ENCODE data around the gene CHD1L. TPM values are rescaled to one million over a fixed set of nuclear protein-coding genes. Genes with fewer than 3 reads are reported as not detected.

The CHD1L gene
- total RNA-seq, 1 donor from 2014 or later, result 32.6 TPM

Other genes with a start within 250 kb of the CHD1L start
- 23.0 TPM for gene PRKAB2, start 70.2 kb upstream of the CHD1L start, total RNA-seq
- 52.9 TPM for gene FMO5, start 17.3 kb upstream of the CHD1L start, total RNA-seq